CD14-positive monocyte (primary cell): ENCODE results near the gene AP3D1. TPM values are rescaled to one million over a fixed set of nuclear protein-coding genes. Genes with fewer than 3 reads are reported as not detected.

Experiments
- DNase-seq, 3 donors: peaks; one replicate each; pipeline ENCODE4 v3.0.0-alpha.2; 2011 to 2022
- H2AFZ ChIP-seq: 2 replicates; pipeline ENCODE4 v1.6.0; 2012; ENCODE audit warnings: mild to moderate bottlenecking, low read depth, low read length, inconsistent platforms; ENCODE audit not compliant: insufficient read depth, poor library complexity, severe bottlenecking
- H3K27ac ChIP-seq, 2 donors: 1 replicate in 1 of 2; 2 replicates in 1 of 2; pipeline ENCODE4 v1.5.1; 2012 to 2013; ENCODE audit warnings: low read length in 2 of 2, control low read depth in 1 of 2, inconsistent platforms in 1 of 2, low read depth in 1 of 2, mild to moderate bottlenecking in 1 of 2
- H3K27me3 ChIP-seq, 2 donors: one replicate each; pipeline versions ENCODE4 v1.6.0 to v1.6.1; 2011 to 2013; ENCODE audit warnings: low read length in 2 of 2; ENCODE audit not compliant: control insufficient read depth in 2 of 2, insufficient read depth in 2 of 2
- H3K36me3 ChIP-seq, 2 donors: replicated peaks in 1 of 2; 1 replicate in 1 of 2; 2 replicates in 1 of 2; pipeline versions ENCODE4 v1.5.1 to v1.6.1; 2012 to 2013; ENCODE audit warnings: low read length in 2 of 2, control low read depth in 1 of 2, inconsistent platforms in 1 of 2, mild to moderate bottlenecking in 1 of 2; ENCODE audit not compliant: insufficient read depth in 2 of 2, control insufficient read depth in 1 of 2
- H3K4me1 ChIP-seq, 2 donors: 1 replicate in 1 of 2; 2 replicates in 1 of 2; pipeline versions ENCODE4 v1.5.1 to v1.6.1; 2012 to 2013; ENCODE audit warnings: low read length in 2 of 2, control low read depth in 1 of 2, inconsistent platforms in 1 of 2, mild to moderate bottlenecking in 1 of 2, moderate library complexity in 1 of 2; ENCODE audit not compliant: insufficient read depth in 2 of 2, control insufficient read depth in 1 of 2
- H3K4me2 ChIP-seq: replicated peaks from 2 replicates; pipeline ENCODE3; 2012; ENCODE audit warnings: low read length, moderate library complexity, mild to moderate bottlenecking; ENCODE audit not compliant: poor library complexity, severe bottlenecking; ENCODE audit errors: extremely low read depth
- H3K4me3 ChIP-seq, 3 experiments: fragments of 200-600 bp in 1 of 3; sonication (generic) in 1 of 3; replicated peaks in 1 of 3; 1 replicate in 2 of 3; 2 replicates in 1 of 3; pipeline ENCODE4 v1.5.1; 2011 to 2013; ENCODE audit warnings: low read length in 3 of 3, mild to moderate bottlenecking in 3 of 3, control low read depth in 2 of 3, low read depth in 2 of 3, inconsistent platforms in 1 of 3, moderate library complexity in 1 of 3
- H3K79me2 ChIP-seq: 2 replicates; pipeline ENCODE4 v1.6.0; 2012; ENCODE audit warnings: mild to moderate bottlenecking, control low read depth, inconsistent platforms, low read length, moderate library complexity; ENCODE audit not compliant: insufficient read depth
- H3K9ac ChIP-seq: 2 replicates; pipeline ENCODE4 v1.6.0; 2017; ENCODE audit warnings: low read length, mild to moderate bottlenecking; ENCODE audit not compliant: insufficient read depth, poor library complexity, severe bottlenecking
- H3K9me3 ChIP-seq, 2 donors: replicated peaks in 1 of 2; 1 replicate in 1 of 2; 2 replicates in 1 of 2; pipeline versions ENCODE4 v1.5.1 to v1.6.1; 2012 to 2013; ENCODE audit warnings: low read length in 2 of 2, control low read depth in 1 of 2; ENCODE audit not compliant: control insufficient read depth in 1 of 2, insufficient read depth in 1 of 2
- H4K20me1 ChIP-seq: 2 replicates; pipeline ENCODE4 v1.6.0; 2012; ENCODE audit warnings: mild to moderate bottlenecking, low read length, control low read depth, moderate library complexity; ENCODE audit not compliant: insufficient read depth
- H3K27ac Mint-ChIP-seq, 7 donors: one replicate each; pipeline ENCODE4 v1.8.0; 2020; ENCODE audit warnings: mild to moderate bottlenecking in 7 of 7, mixed read lengths in 7 of 7, moderate library complexity in 6 of 7, inconsistent platforms in 2 of 7
- H3K27me3 Mint-ChIP-seq, 3 donors: one replicate each; pipeline ENCODE4 v1.8.0; 2021 to 2022; ENCODE audit warnings: low read depth in 3 of 3, mild to moderate bottlenecking in 3 of 3, mixed read lengths in 3 of 3, moderate library complexity in 3 of 3, inconsistent platforms in 1 of 3
- H3K36me3 Mint-ChIP-seq, 2 donors: one replicate each; pipeline ENCODE4 v1.8.0; 2020; ENCODE audit warnings: mixed read lengths in 2 of 2, inconsistent platforms in 1 of 2, mild to moderate bottlenecking in 1 of 2
- H3K4me1 Mint-ChIP-seq: one replicate; pipeline ENCODE4 v1.8.0; 2020; ENCODE audit warnings: mild to moderate bottlenecking, mixed read lengths
- H3K4me3 Mint-ChIP-seq, 2 donors: one replicate each; pipeline ENCODE4 v1.8.0; 2020; ENCODE audit warnings: mild to moderate bottlenecking in 2 of 2, mixed read lengths in 2 of 2, moderate library complexity in 1 of 2
- H3K9me3 Mint-ChIP-seq, 7 donors: one replicate each; pipeline ENCODE4 v1.8.0; 2020 to 2022; ENCODE audit warnings: mixed read lengths in 7 of 7, mild to moderate bottlenecking in 6 of 7, moderate library complexity in 6 of 7, inconsistent platforms in 2 of 7
- WGBS: methylation state at CpG from one replicate; pipeline ENCODE4 v1.1.5; 2013; ENCODE audit warnings: missing lambda C conversion rate; ENCODE audit not compliant: insufficient coverage; 5-methylcytosine and 5-hydroxymethylcytosine counted together
- intact Hi-C, 2 donors: fragments of 100-400 bp; cut with micrococcal nuclease; formaldehyde crosslinking; loops; one replicate each; pipeline versions ENCODE4 v1.15.0 to v1.15.1; 2023
- polyA plus RNA-seq, 3 donors: library from polyadenylated mRNA; depleted of rRNA in 1 of 3; unstranded in 2 of 3; stranded (reverse) in 1 of 3; fragments of 300-500 nt in 2 of 3; fragments of >200 nt in 1 of 3; fragmentation: Illumina TruSeq in 2 of 3; gene quantifications; 1 replicate in 2 of 3; 2 replicates in 1 of 3; pipeline ENCODE4 v1.2.3, GENCODE V29; 2012 to 2021
- TF ChIP-seq, protein P1 (sequence below): fragments of 200-600 bp; IDR thresholded peaks from one replicate; pipeline ENCODE4 v1.8.0; 2022; ENCODE audit warnings: antibody characterized with exemption, mild to moderate bottlenecking

AP3D1 gene
- polyA plus RNA-seq, 3 donors = 9.6 to 105 (median 12.4) TPM

DNA sequence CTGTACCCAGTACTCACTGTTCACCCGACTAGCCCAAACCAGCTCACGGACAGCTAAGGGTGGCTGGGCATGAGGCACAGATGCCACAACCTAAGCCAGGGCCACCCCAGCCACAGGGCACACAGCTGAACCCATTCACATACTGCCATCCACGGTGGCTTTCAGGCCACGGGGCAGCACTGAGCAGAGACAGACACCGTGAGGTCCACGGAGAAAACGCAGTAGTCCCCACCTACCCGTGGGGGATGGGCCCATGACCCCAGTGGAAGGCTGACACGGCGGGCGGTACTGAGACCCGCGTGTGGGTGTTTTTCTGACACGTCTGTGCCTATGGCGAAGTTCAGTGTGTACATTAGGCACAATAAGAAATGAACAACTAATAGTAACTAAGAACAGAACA is 29.1 kb downstream of the AP3D1 start:
- Mint-ChIP-seq H3K27me3 (peaks cover 0 to 1% (median 0%) of the 10 kb centered on the region in 3 donors), H3K27ac (no peak overlapping the region), H3K36me3 (peaks cover 83 to 99% of the 10 kb centered on the region in 2 donors), H3K4me1 (no peaks in the 10 kb centered on the region), H3K4me3 (no peak overlapping the region), H3K9me3 (no peaks in the 10 kb centered on the region)
- H3K27me3 ChIP-seq = no peaks in the 10 kb centered on the region
- H3K36me3 ChIP-seq = peaks cover 86 to 96% of the 10 kb centered on the region in 2 donors
- no peak for DNase-seq
- H3K4me1 ChIP-seq = no peaks in the 10 kb centered on the region
- TF ChIP-seq, protein P1, sequence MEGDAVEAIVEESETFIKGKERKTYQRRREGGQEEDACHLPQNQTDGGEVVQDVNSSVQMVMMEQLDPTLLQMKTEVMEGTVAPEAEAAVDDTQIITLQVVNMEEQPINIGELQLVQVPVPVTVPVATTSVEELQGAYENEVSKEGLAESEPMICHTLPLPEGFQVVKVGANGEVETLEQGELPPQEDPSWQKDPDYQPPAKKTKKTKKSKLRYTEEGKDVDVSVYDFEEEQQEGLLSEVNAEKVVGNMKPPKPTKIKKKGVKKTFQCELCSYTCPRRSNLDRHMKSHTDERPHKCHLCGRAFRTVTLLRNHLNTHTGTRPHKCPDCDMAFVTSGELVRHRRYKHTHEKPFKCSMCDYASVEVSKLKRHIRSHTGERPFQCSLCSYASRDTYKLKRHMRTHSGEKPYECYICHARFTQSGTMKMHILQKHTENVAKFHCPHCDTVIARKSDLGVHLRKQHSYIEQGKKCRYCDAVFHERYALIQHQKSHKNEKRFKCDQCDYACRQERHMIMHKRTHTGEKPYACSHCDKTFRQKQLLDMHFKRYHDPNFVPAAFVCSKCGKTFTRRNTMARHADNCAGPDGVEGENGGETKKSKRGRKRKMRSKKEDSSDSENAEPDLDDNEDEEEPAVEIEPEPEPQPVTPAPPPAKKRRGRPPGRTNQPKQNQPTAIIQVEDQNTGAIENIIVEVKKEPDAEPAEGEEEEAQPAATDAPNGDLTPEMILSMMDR = no peak
- H3K4me3 ChIP-seq = no peak overlapping the region
- no peak overlapping the region for H3K27ac ChIP-seq
- H3K9ac ChIP-seq = no peak overlapping the region
- 97% methylated on average over 14 of the region's 15 CpGs for WGBS
- no peak overlapping the region for H2AFZ ChIP-seq
- no peaks in the 10 kb centered on the region for H3K9me3 ChIP-seq
- H4K20me1 ChIP-seq = peaks cover 90% of the 10 kb centered on the region
- no peaks in the 10 kb centered on the region for H3K79me2 ChIP-seq
- H3K4me2 ChIP-seq = no peak overlapping the region
- intact Hi-C loops = no loop called here

DNA sequence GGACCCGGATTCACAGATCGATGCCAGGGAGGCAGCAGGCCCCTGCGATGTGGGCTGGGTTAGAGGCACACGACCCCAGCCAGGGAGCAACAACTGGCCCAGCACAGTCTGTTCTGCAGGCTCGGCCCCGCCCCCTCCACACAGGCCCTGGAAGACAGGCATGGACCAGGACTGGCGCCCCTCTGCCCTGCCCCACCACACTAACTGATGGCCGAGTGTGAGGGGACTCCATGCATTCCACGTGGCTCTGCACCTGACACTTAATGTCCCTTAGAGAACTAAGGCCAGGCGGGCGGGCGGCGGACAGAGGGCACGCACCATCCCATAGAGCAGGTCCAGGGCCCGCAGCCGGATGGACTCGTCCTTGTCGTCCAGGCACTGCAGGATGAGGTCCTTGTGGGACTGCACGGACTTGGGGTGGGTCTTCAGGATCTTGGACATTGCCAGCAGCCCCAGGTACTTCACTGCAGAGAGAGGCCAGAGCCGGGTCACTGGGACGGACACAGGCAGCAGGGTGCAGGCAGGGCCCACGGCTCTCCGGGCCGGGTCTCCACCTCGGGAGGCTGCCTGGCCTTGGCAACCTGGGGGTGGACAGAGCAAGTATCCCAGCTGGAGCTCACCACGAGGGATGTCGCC is 29.8 kb downstream of the AP3D1 start:
- H3K4me1 Mint-ChIP-seq = no peaks in the 10 kb centered on the region
- intact Hi-C loops = no loop called here
- 99% methylated on average over 25 of the region's 27 CpGs for WGBS
- H3K4me1 ChIP-seq = no peaks in the 10 kb centered on the region
- TF ChIP-seq, protein P1 = no peak
- H3K27me3 ChIP-seq = no peaks in the 10 kb centered on the region
- H3K79me2 ChIP-seq = no peaks in the 10 kb centered on the region
- H3K27ac Mint-ChIP-seq = peak overlapping the region in 1 of 7 donors; percentile 75
- no peak overlapping the region for H3K27ac ChIP-seq
- DNase-seq = no peak
- peaks cover 0 to 1% (median 0%) of the 10 kb centered on the region in 3 donors for H3K27me3 Mint-ChIP-seq
- H3K9me3 ChIP-seq = no peaks in the 10 kb centered on the region
- no peak overlapping the region for H3K4me3 ChIP-seq
- peaks cover 82 to 99% of the 10 kb centered on the region in 2 donors for H3K36me3 Mint-ChIP-seq
- H4K20me1 ChIP-seq = peaks cover 90% of the 10 kb centered on the region
- H3K4me3 Mint-ChIP-seq = no peak overlapping the region
- no peak overlapping the region for H3K9ac ChIP-seq
- peaks cover 86 to 96% of the 10 kb centered on the region in 2 donors for H3K36me3 ChIP-seq
- H3K9me3 Mint-ChIP-seq = no peaks in the 10 kb centered on the region
- H2AFZ ChIP-seq = no peak overlapping the region
- H3K4me2 ChIP-seq = no peak overlapping the region
